K562 (cell line): ENCODE measurements around the gene INO80C. TPM values are rescaled to one million over a fixed set of nuclear protein-coding genes. Genes with fewer than 3 reads are reported as not detected.

Experiments used
- CBFA2T3 ChIP-seq: fragments of 450-650 bp; IDR thresholded peaks from 2 replicates; pipeline ENCODE4 v1.6.1; 2017
- CBFB ChIP-seq: sonication (generic); formaldehyde crosslinking; IDR thresholded peaks from 2 replicates; pipeline ENCODE4 v1.4.0; 2020; ENCODE audit warnings: mild to moderate bottlenecking, missing genetic modification reagents
- CBX5 ChIP-seq: IDR thresholded peaks from 2 replicates; pipeline ENCODE4 v1.6.1; 2014; ENCODE audit warnings: low read depth, borderline replicate concordance
- ESRRA ChIP-seq: fragments of 450-650 bp; IDR thresholded peaks from 2 replicates; pipeline ENCODE4 v1.6.1; 2014; ENCODE audit warnings: low read depth, mild to moderate bottlenecking, moderate library complexity, borderline replicate concordance
- FOSL1 ChIP-seq: fragments of 200-800 bp; sonication (Bioruptor generic); conservative IDR thresholded peaks from 2 replicates; pipeline ENCODE4 v1.6.1; 2016; ENCODE audit warnings: missing genetic modification characterization, missing compliant biosample characterization
- GABPB1 ChIP-seq: sonication (generic); formaldehyde crosslinking; IDR thresholded peaks from 2 replicates; pipeline ENCODE4 v1.8.0; 2022; ENCODE audit warnings: mild to moderate bottlenecking, missing genetic modification reagents
- GATA2 ChIP-seq: sonication (generic); formaldehyde crosslinking; IDR thresholded peaks from 2 replicates; pipeline ENCODE4 v1.4.0; 2020; ENCODE audit warnings: mild to moderate bottlenecking, missing genetic modification reagents
- GTF2F1 ChIP-seq: IDR thresholded peaks from 2 replicates; pipeline ENCODE4 v1.6.1; 2011; ENCODE audit warnings: low read depth, low read length, improper control_type of control experiment
- KDM5B ChIP-seq: fragments of 200-600 bp; sonication (generic); IDR thresholded peaks from 2 replicates; pipeline ENCODE4 v1.6.1; 2012; ENCODE audit warnings: low read depth, mild to moderate bottlenecking, moderate library complexity, low read length, control low read depth, inconsistent platforms; ENCODE audit not compliant: insufficient replicate concordance
- NR4A1 ChIP-seq, 2 experiments: fragments of 250-450 bp in 1 of 2; fragments of 450-650 bp in 1 of 2; sonication (Bioruptor Pico) in 1 of 2; IDR thresholded peaks; 2 replicates each; pipeline versions ENCODE4 v1.4.0 to v1.6.1; 2016 to 2020; ENCODE audit warnings: mild to moderate bottlenecking in 2 of 2, missing compliant biosample characterization in 1 of 2, missing genetic modification characterization in 1 of 2, moderate library complexity in 1 of 2
- POLR3G ChIP-seq: IDR thresholded peaks from 2 replicates; pipeline ENCODE4 v1.6.1; 2011; ENCODE audit not compliant: insufficient read length, insufficient replicate concordance; ENCODE audit errors: extremely low read depth
- RNF2 ChIP-seq: sonication (generic); IDR thresholded peaks from 2 replicates; pipeline ENCODE4 v1.6.1; 2016
- SMAD1 ChIP-seq: fragments of 150-350 bp; IDR thresholded peaks from 2 replicates; pipeline ENCODE4 v1.6.1; 2014; ENCODE audit warnings: low read length, low read depth; ENCODE audit not compliant: partially characterized antibody
- SMARCC2 ChIP-seq: fragments of 450-650 bp; IDR thresholded peaks from 2 replicates; pipeline ENCODE4 v1.6.1; 2017; ENCODE audit warnings: antibody characterized with exemption, moderate library complexity, mild to moderate bottlenecking, low read depth
- SOX6 ChIP-seq: fragments of 450-650 bp; IDR thresholded peaks from 2 replicates; pipeline ENCODE4 v1.6.1; 2014; ENCODE audit warnings: mild to moderate bottlenecking
- TBL1XR1 ChIP-seq, 2 experiments: IDR thresholded peaks; 2 replicates each; pipeline ENCODE4 v1.6.1; 2012; ENCODE audit warnings: improper control_type of control experiment in 2 of 2, low read length in 2 of 2, mild to moderate bottlenecking in 1 of 2
- TCF3 ChIP-seq: sonication (generic); formaldehyde crosslinking; IDR thresholded peaks from 2 replicates; pipeline ENCODE4 v1.4.0; 2020; ENCODE audit warnings: mild to moderate bottlenecking, missing genetic modification reagents
- XRCC4 ChIP-seq: IDR thresholded peaks from one replicate; pipeline ENCODE4 v1.6.1; 2011; ENCODE audit not compliant: insufficient read depth, insufficient read length; ENCODE audit errors: extremely low read depth
- ZEB2 ChIP-seq: fragments of 450-650 bp; IDR thresholded peaks from 2 replicates; pipeline ENCODE4 v1.6.1; 2016
- ZFP36 ChIP-seq: fragments of 150-350 bp; IDR thresholded peaks from 2 replicates; pipeline ENCODE4 v1.6.1; 2018; ENCODE audit warnings: low read length, low read depth; ENCODE audit not compliant: partially characterized antibody
- ZKSCAN1 ChIP-seq: fragments of 150-350 bp; IDR thresholded peaks from 2 replicates; pipeline ENCODE4 v1.6.1; 2016; ENCODE audit warnings: low read depth, low read length
- ZNF263 ChIP-seq: sonication (generic); formaldehyde crosslinking; IDR thresholded peaks from 2 replicates; pipeline ENCODE4 v1.8.0; 2022; ENCODE audit warnings: mild to moderate bottlenecking, missing genetic modification reagents, borderline replicate concordance
- ZNF347 ChIP-seq: fragments of 450-650 bp; formaldehyde crosslinking; IDR thresholded peaks from 2 replicates; pipeline ENCODE4 v1.4.0; 2020; ENCODE audit warnings: low read depth, mild to moderate bottlenecking, moderate library complexity
- ZNF584 ChIP-seq: fragments of 200-800 bp; sonication (Bioruptor generic); IDR thresholded peaks from 2 replicates; pipeline ENCODE4 v1.6.1; 2016; ENCODE audit warnings: low read depth, mild to moderate bottlenecking, missing genetic modification characterization, missing compliant biosample characterization
- polyA plus RNA-seq, 8 experiments: library from polyadenylated mRNA; depleted of rRNA in 4 of 8; stranded (reverse) in 5 of 8; unstranded in 3 of 8; fragments of >200 nt; fragmentation: Nextera tagmentation in 2 of 8; fragmentation: Illumina TruSeq in 1 of 8; extraction: Ambion mirVana in 2 of 8; extraction: Trizol in 1 of 8; gene quantifications; 2 replicates each; pipeline versions ENCODE4 v1.2.1 to v1.2.3, GENCODE V29; 2011 to 2014; ENCODE audit warnings: inconsistent platforms in 1 of 8, missing spikeins in 1 of 8
- total RNA-seq, 7 experiments: library from RNA; depleted of rRNA in 6 of 7; stranded (reverse); fragments of >200 nt in 6 of 7; fragmentation: Illumina TruSeq in 2 of 7; extraction: Trizol in 2 of 7; gene quantifications; 2 replicates each; pipeline versions ENCODE4 v1.2.1 to v1.2.3, GENCODE V29; 2011 to 2021; ENCODE audit warnings: low replicate concordance in 1 of 7
- TF ChIP-seq, protein P1 (sequence below): sonication (generic); formaldehyde crosslinking; IDR thresholded peaks from 2 replicates; pipeline ENCODE4 v1.9.0; 2022; ENCODE audit warnings: mild to moderate bottlenecking, missing genetic modification reagents
- TF ChIP-seq, protein P2 (sequence below): fragments of 450-650 bp; IDR thresholded peaks from 2 replicates; pipeline ENCODE4 v1.6.1; 2017; ENCODE audit warnings: antibody characterized with exemption, mild to moderate bottlenecking

Gene INO80C
- total and polyA plus RNA-seq, 9 of the 15 experiments (the other 6 are each of a cell fraction or from before 2014, with no cell fraction given): 14.3 to 53.3 (median 46.6) TPM

DNA sequence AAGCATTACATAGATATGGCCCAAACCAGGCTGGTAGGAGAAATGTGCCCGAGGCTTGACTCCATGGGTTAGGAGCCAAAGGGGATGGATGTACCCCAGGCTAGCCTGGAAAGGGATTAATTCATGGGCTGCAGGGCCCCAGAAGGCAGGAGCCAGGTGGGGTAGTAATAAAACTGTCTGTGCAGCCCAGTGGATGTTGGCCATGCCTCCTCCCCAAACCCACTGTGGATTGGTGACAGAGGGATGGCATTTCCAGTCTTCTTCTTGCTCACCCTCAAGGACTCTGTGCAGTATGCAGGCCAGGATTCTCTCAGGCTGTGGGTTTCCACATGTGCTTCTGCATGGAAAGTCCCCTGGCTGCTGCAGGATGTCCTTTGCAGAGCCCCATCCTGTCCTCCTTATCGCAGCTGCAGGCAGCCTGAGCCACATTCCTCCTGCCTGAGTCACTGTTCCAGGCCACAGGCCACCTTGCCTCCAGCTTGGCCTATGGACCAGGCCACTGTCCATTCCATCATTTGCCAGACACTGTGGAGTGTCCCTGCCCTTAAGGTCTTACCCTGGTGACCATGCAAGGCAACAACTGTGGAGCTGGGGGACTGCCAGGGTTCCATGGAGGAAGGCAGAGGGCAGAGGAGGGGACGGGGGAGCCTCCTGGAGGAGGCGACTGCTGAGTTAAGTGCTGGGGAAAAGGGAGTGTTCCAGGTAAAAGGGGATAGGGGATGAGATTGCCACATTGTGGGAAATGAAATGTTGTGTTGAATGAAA is 38.9 kb downstream of the INO80C start (continued):
- TF ChIP-seq, protein P1, sequence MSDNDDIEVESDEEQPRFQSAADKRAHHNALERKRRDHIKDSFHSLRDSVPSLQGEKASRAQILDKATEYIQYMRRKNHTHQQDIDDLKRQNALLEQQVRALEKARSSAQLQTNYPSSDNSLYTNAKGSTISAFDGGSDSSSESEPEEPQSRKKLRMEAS: peak; percentile 77
- TF ChIP-seq ZNF263 (CRISPR knock-in tag): no peak; the same call in 1 of the 2 replicates
- 0 out of 2 replicates have a peak, but pooled peaks have one; percentile 59 for TF ChIP-seq CBX5
- peak in 1 of 2 experiments; percentile 79; a peak in 2 of 4 replicates for TF ChIP-seq TBL1XR1 (IDR thresholded peaks at IDR 0.05; ENCODE audit: low read length in 2 of 2)
- TF ChIP-seq CBFB (CRISPR knock-in tag): peak; percentile 67; the same call in 1 of the 2 replicates
- TF ChIP-seq POLR3G: no peak
- TF ChIP-seq GABPB1 (CRISPR knock-in tag): 0 out of 2 replicates have a peak, but pooled peaks have one; percentile 44
- TF ChIP-seq, protein P2, sequence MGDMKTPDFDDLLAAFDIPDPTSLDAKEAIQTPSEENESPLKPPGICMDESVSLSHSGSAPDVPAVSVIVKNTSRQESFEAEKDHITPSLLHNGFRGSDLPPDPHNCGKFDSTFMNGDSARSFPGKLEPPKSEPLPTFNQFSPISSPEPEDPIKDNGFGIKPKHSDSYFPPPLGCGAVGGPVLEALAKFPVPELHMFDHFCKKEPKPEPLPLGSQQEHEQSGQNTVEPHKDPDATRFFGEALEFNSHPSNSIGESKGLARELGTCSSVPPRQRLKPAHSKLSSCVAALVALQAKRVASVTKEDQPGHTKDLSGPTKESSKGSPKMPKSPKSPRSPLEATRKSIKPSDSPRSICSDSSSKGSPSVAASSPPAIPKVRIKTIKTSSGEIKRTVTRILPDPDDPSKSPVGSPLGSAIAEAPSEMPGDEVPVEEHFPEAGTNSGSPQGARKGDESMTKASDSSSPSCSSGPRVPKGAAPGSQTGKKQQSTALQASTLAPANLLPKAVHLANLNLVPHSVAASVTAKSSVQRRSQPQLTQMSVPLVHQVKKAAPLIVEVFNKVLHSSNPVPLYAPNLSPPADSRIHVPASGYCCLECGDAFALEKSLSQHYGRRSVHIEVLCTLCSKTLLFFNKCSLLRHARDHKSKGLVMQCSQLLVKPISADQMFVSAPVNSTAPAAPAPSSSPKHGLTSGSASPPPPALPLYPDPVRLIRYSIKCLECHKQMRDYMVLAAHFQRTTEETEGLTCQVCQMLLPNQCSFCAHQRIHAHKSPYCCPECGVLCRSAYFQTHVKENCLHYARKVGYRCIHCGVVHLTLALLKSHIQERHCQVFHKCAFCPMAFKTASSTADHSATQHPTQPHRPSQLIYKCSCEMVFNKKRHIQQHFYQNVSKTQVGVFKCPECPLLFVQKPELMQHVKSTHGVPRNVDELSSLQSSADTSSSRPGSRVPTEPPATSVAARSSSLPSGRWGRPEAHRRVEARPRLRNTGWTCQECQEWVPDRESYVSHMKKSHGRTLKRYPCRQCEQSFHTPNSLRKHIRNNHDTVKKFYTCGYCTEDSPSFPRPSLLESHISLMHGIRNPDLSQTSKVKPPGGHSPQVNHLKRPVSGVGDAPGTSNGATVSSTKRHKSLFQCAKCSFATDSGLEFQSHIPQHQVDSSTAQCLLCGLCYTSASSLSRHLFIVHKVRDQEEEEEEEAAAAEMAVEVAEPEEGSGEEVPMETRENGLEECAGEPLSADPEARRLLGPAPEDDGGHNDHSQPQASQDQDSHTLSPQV: peak; percentile 62; the same call in 1 of the 2 replicates
- TF ChIP-seq ESRRA: peak; percentile 75; the same call in 1 of the 2 replicates
- peak; percentile 93 for TF ChIP-seq SMARCC2
- peak; percentile 53 for TF ChIP-seq ZFP36
- TF ChIP-seq GATA2 (CRISPR knock-in tag): peak; percentile 92
- peak; percentile 99 for TF ChIP-seq FOSL1
- TF ChIP-seq ZNF584 (CRISPR knock-in tag): 0 out of 2 replicates have a peak, but pooled peaks have one; percentile 64
- peak; percentile 41; the same call in 1 of the 2 replicates for TF ChIP-seq ZKSCAN1
- peak; percentile 95 for TF ChIP-seq CBFA2T3
- no peak for TF ChIP-seq GTF2F1
- 0 out of 2 replicates have a peak, but pooled peaks have one; percentile 52 for TF ChIP-seq RNF2
- TF ChIP-seq TCF3: peak; percentile 98
- no peak for TF ChIP-seq ZNF347 (CRISPR knock-in tag)
- TF ChIP-seq SOX6: peak; percentile 82
- TF ChIP-seq SMAD1: no peak
- TF ChIP-seq NR4A1 (CRISPR knock-in tag; IDR thresholded peaks at IDR 0.05): no peak
- no peak for TF ChIP-seq NR4A1 (tag; IDR thresholded peaks at IDR 0.05)
- peak; percentile 99 for TF ChIP-seq ZEB2
- TF ChIP-seq XRCC4: no peak
- peak; percentile 31 for TF ChIP-seq KDM5B
